Astrocyte of the cerebellum (primary cell): Measurements from ENCODE around the gene PIK3R1.

ENCODE experiments used
- DNase-seq: peaks from one replicate; pipeline ENCODE4 v3.0.0-alpha.2; 2011; ENCODE audit warnings: low read depth
- H3K4me3 ChIP-seq: 2 replicates; pipeline ENCODE4 v1.5.1; 2011; ENCODE audit warnings: mild to moderate bottlenecking, low read depth, low read length, moderate library complexity
- CTCF ChIP-seq: IDR thresholded peaks from 2 replicates; pipeline ENCODE4 v1.5.1; 2012; ENCODE audit warnings: low read length, low read depth, moderate library complexity, mild to moderate bottlenecking; ENCODE audit errors: missing control alignments
- in situ Hi-C: cut with HindIII; loops from 2 replicates; pipeline ENCODE4 v1.10.0; 2017; ENCODE audit warnings: low sequenced_read_pairs

The PIK3R1 gene

GRCh38 chr5:68344447-68345111, 129.0 kb downstream of the PIK3R1 start:
- in situ Hi-C loops, result no loop called here
- no peak for DNase-seq

GRCh38 chr5:68345171-68345570, 129.6 kb downstream of the PIK3R1 start:
- in situ Hi-C loops, result no loop called here

More at GRCh38 chr5:68344447-68345111, 129.0 kb downstream of the PIK3R1 start:
- no peak for TF ChIP-seq CTCF
- no peak overlapping the region for H3K4me3 ChIP-seq

GRCh38 chr5:68345582-68345981, 130.0 kb downstream of the PIK3R1 start:
- no peak for TF ChIP-seq CTCF
- no peak for DNase-seq
- H3K4me3 ChIP-seq, result no peak overlapping the region
- in situ Hi-C loops, result no loop called here

More at GRCh38 chr5:68345171-68345570, 129.6 kb downstream of the PIK3R1 start:
- no peak for TF ChIP-seq CTCF
- no peak overlapping the region for H3K4me3 ChIP-seq
- DNase-seq, result no peak

GRCh38 chr5:68347536-68347935, 132.0 kb downstream of the PIK3R1 start:
- no peak for TF ChIP-seq CTCF
- H3K4me3 ChIP-seq, result no peak overlapping the region
- in situ Hi-C loops, result no loop called here
- no peak for DNase-seq

GRCh38 chr5:68348447-68349222, 133.1 kb downstream of the PIK3R1 start:
- H3K4me3 ChIP-seq, result no peak overlapping the region
- in situ Hi-C loops, result no loop called here
- DNase-seq, result no peak
- no peak for TF ChIP-seq CTCF

GRCh38 chr5:68350176-68350575, 134.6 kb downstream of the PIK3R1 start:
- in situ Hi-C loops, result no loop called here
- no peak for TF ChIP-seq CTCF
- no peak for DNase-seq
- no peak overlapping the region for H3K4me3 ChIP-seq
